Hepatocyte (in vitro differentiated cells): ENCODE measurements around the gene NLRP7. TPM values are rescaled to one million over a fixed set of nuclear protein-coding genes. Genes with fewer than 3 reads are reported as not detected.
"Not testable (repeated sequence)": the region's sequence is repeated elsewhere in the genome, so short reads cannot be mapped to it uniquely, and the experiment has no call there.

ENCODE experiments used
- DNase-seq: peaks from one replicate; pipeline ENCODE4 v3.0.0-alpha.2; 2016; ENCODE audit warnings: low spot score
- H2AFZ ChIP-seq: fragments of 200-600 bp; sonication (generic); 2 replicates; pipeline ENCODE4 v1.6.0; 2016; ENCODE audit warnings: antibody characterized with exemption, mild to moderate bottlenecking
- H3K27ac ChIP-seq: fragments of 200-600 bp; sonication (generic); 2 replicates; pipeline ENCODE4 v1.5.1; 2016; ENCODE audit warnings: mild to moderate bottlenecking
- H3K27me3 ChIP-seq: fragments of 200-600 bp; sonication (generic); 2 replicates; pipeline ENCODE4 v1.6.1; 2016
- H3K36me3 ChIP-seq: fragments of 200-600 bp; sonication (generic); replicated peaks from 2 replicates; pipeline ENCODE4 v1.5.1; 2016; ENCODE audit warnings: low read depth; ENCODE audit not compliant: insufficient read depth
- H3K4me1 ChIP-seq: fragments of 200-600 bp; sonication (generic); 2 replicates; pipeline ENCODE4 v1.5.1; 2016; ENCODE audit warnings: mild to moderate bottlenecking, moderate library complexity; ENCODE audit not compliant: insufficient read depth
- H3K4me2 ChIP-seq: fragments of 200-600 bp; sonication (generic); 2 replicates; pipeline ENCODE4 v1.6.0; 2016
- H3K4me3 ChIP-seq: fragments of 200-600 bp; sonication (generic); 2 replicates; pipeline ENCODE4 v1.5.1; 2016; ENCODE audit warnings: mild to moderate bottlenecking
- H3K79me2 ChIP-seq: fragments of 200-600 bp; sonication (generic); 2 replicates; pipeline ENCODE4 v1.6.0; 2017; ENCODE audit warnings: mild to moderate bottlenecking
- H3K9me2 ChIP-seq: fragments of 200-600 bp; sonication (generic); replicated peaks from 2 replicates; pipeline ENCODE4 v1.6.0; 2017; ENCODE audit warnings: mild to moderate bottlenecking; ENCODE audit not compliant: insufficient read depth
- H3K9me3 ChIP-seq: fragments of 200-600 bp; sonication (generic); 2 replicates; pipeline ENCODE4 v1.5.1; 2016; ENCODE audit warnings: low read depth, mild to moderate bottlenecking
- H4K20me1 ChIP-seq: fragments of 200-600 bp; sonication (generic); 2 replicates; pipeline ENCODE4 v1.6.0; 2016; ENCODE audit warnings: mild to moderate bottlenecking; ENCODE audit not compliant: insufficient read depth, poor library complexity, severe bottlenecking
- CTCF ChIP-seq: fragments of 200-600 bp; sonication (generic); IDR thresholded peaks from 2 replicates; pipeline ENCODE4 v1.5.1; 2016; ENCODE audit warnings: antibody characterized with exemption, mild to moderate bottlenecking; ENCODE audit not compliant: poor library complexity
- EZH2 ChIP-seq: fragments of 200-600 bp; sonication (generic); IDR thresholded peaks from 2 replicates; pipeline ENCODE4 v1.6.1; 2016; ENCODE audit warnings: antibody characterized with exemption, mild to moderate bottlenecking, borderline replicate concordance
- EZH2phosphoT487 ChIP-seq: fragments of 200-600 bp; sonication (generic); IDR thresholded peaks from one replicate; pipeline ENCODE4 v1.6.1; 2018; ENCODE audit warnings: antibody characterized with exemption, mild to moderate bottlenecking, low read depth, moderate library complexity; ENCODE audit not compliant: unreplicated experiment, severe bottlenecking
- WGBS: methylation state at CpG from one replicate; pipeline ENCODE4 v1.1.6; 2016; ENCODE audit warnings: low lambda C conversion rate; ENCODE audit errors: missing lambda C conversion rate; 5-methylcytosine and 5-hydroxymethylcytosine counted together
- polyA plus RNA-seq: library from polyadenylated mRNA; unstranded; fragments of >200 nt; fragmentation: Nextera tagmentation; extraction: Ambion mirVana; gene quantifications from 2 replicates; pipeline ENCODE4 v1.2.1, GENCODE V29; 2016
- total RNA-seq: library from RNA; depleted of rRNA; stranded (reverse); fragments of >200 nt; gene quantifications from 2 replicates; pipeline ENCODE4 v1.2.3, GENCODE V29; 2014

Gene NLRP7
- total and polyA plus RNA-seq, 2 experiments from 2014 or later, result not detected

GRCh38 chr19:54906819-54907218, 40.5 kb downstream of the NLRP7 start:
- Histone ChIP-seq H3K9me2 (no peaks in the 10 kb centered on the region), H4K20me1 (no peaks in the 10 kb centered on the region), H3K27ac (no peak overlapping the region), H3K9me3 (no peaks in the 10 kb centered on the region), H3K4me3 (no peak overlapping the region), H2AFZ (no peak overlapping the region), H3K27me3 (no peaks in the 10 kb centered on the region), H3K79me2 (no peaks in the 10 kb centered on the region), H3K4me1 (no peaks in the 10 kb centered on the region), H3K36me3 (no peaks in the 10 kb centered on the region), H3K4me2 (no peak overlapping the region)
- 85% methylated on average over 7 of the region's 7 CpGs for WGBS
- no peak for TF ChIP-seq CTCF
- no peak for TF ChIP-seq EZH2phosphoT487
- no peak for TF ChIP-seq EZH2
- DNase-seq, result no peak

GRCh38 chr19:54905803-54906511, 41.4 kb downstream of the NLRP7 start, which contains the start of gene NCR1:
NCR1 (plus strand) TSS chr19:54906148; CDS start chr19:54906188, 40 bp downstream.
- no peaks in the 10 kb centered on the region for H3K79me2 ChIP-seq
- H3K4me3 ChIP-seq, result no peak within 1 kb of the TSS
- no peak within 1 kb of the TSS for H2AFZ ChIP-seq
- no peaks in the 10 kb centered on the region for H3K27me3 ChIP-seq
- H3K4me2 ChIP-seq, result no peak within 1 kb of the TSS
- H3K4me1 ChIP-seq, result no peaks in the 10 kb centered on the region
- no peaks in the 10 kb centered on the region for H4K20me1 ChIP-seq
- H3K27ac ChIP-seq, result no peak within 1 kb of the TSS
- no peak for TF ChIP-seq CTCF
- TF ChIP-seq EZH2phosphoT487, result no peak
- TF ChIP-seq EZH2, result no peak
- no peaks in the 10 kb centered on the region for H3K9me3 ChIP-seq
- no peak for DNase-seq
- 55% methylated on average over 22 of the region's 22 CpGs for WGBS
- H3K9me2 ChIP-seq, result no peaks in the 10 kb centered on the region
- no peaks in the 10 kb centered on the region for H3K36me3 ChIP-seq

GRCh38 chr19:54905421-54905802, 41.9 kb downstream of the NLRP7 start:
- Histone ChIP-seq H3K36me3 (no peaks in the 10 kb centered on the region), H3K4me1 (no peaks in the 10 kb centered on the region), H3K79me2 (no peaks in the 10 kb centered on the region), H3K4me3 (no peak overlapping the region), H3K9me2 (no peaks in the 10 kb centered on the region), H2AFZ (no peak overlapping the region), H3K27me3 (no peaks in the 10 kb centered on the region), H3K4me2 (no peak overlapping the region), H3K9me3 (no peaks in the 10 kb centered on the region), H4K20me1 (no peaks in the 10 kb centered on the region), H3K27ac (no peak overlapping the region)
- TF ChIP-seq CTCF, result no peak
- no peak for DNase-seq
- 30% methylated on average over 5 of the region's 5 CpGs for WGBS

- not testable (repeated sequence) for H2AFZ ChIP-seq, H3K79me2 ChIP-seq, H3K9me2 ChIP-seq, H3K4me3 ChIP-seq, H3K4me1 ChIP-seq, H3K27me3 ChIP-seq, DNase-seq, H3K27ac ChIP-seq, H3K36me3 ChIP-seq, H3K4me2 ChIP-seq, H4K20me1 ChIP-seq, H3K9me3 ChIP-seq
- WGBS, result 82% methylated on average over 4 of the region's 4 CpGs
Measured at GRCh38 chr19:54904261-54904660, 43.1 kb downstream of the NLRP7 start.
